A549 (cell line): ENCODE measurements around the gene LRCH1.

Experiments
- BHLHE40 ChIP-seq: IDR thresholded peaks from 2 replicates; pipeline ENCODE4 v1.6.1; 2012; ENCODE audit warnings: low read depth, low read length, inconsistent platforms
- CBX8 ChIP-seq: fragments of 200-600 bp; sonication (generic); IDR thresholded peaks from 2 replicates; pipeline ENCODE4 v1.6.1; 2016
- CTCF ChIP-seq: fragments of >200 bp; sonication (Bioruptor Twin); formaldehyde crosslinking; IDR thresholded peaks from 3 replicates; pipeline ENCODE4 v1.5.1; 2016
- FOXS1 ChIP-seq: fragments of 250-450 bp; sonication (Bioruptor Pico); IDR thresholded peaks from 2 replicates; pipeline ENCODE4 v1.5.0; 2020; ENCODE audit warnings: mild to moderate bottlenecking, moderate library complexity
- GATA3 ChIP-seq: IDR thresholded peaks from 2 replicates; pipeline ENCODE4 v1.6.1; 2012; ENCODE audit warnings: borderline replicate concordance
- HES2 ChIP-seq: fragments of >200 bp; sonication (Bioruptor Twin); formaldehyde crosslinking; IDR thresholded peaks from 2 replicates; pipeline ENCODE4 v1.6.1; 2016
- MAX ChIP-seq: IDR thresholded peaks from 2 replicates; pipeline ENCODE4 v1.6.1; 2012
- MAZ ChIP-seq: fragments of 150-350 bp; IDR thresholded peaks from 2 replicates; pipeline ENCODE4 v1.6.1; 2014; ENCODE audit warnings: antibody characterized with exemption, low read depth, low read length, borderline replicate concordance
- NFE2L2 ChIP-seq: fragments of 150-350 bp; conservative IDR thresholded peaks from 2 replicates; pipeline ENCODE4 v1.6.1; 2014; ENCODE audit warnings: low read length
- NR3C1 ChIP-seq: fragments of >200 bp; sonication (Bioruptor Twin); formaldehyde crosslinking; IDR thresholded peaks from 3 replicates; pipeline ENCODE4 v1.6.1; 2017
- POLR2A ChIP-seq: IDR thresholded peaks from 2 replicates; pipeline ENCODE4 v1.6.1; 2012; ENCODE audit warnings: mild to moderate bottlenecking, low read length
- REST ChIP-seq: fragments of 200-600 bp; sonication (generic); IDR thresholded peaks from 2 replicates; pipeline ENCODE4 v1.6.1; 2016; ENCODE audit warnings: antibody characterized with exemption, mild to moderate bottlenecking, moderate library complexity
- RFX5 ChIP-seq: fragments of 450-650 bp; IDR thresholded peaks from 2 replicates; pipeline ENCODE4 v1.7.1; 2014; ENCODE audit warnings: antibody characterized with exemption, mild to moderate bottlenecking, moderate library complexity

- no peak for TF ChIP-seq CTCF
- no peak for TF ChIP-seq POLR2A
- TF ChIP-seq CBX8 = no peak
- no peak for TF ChIP-seq HES2
- no peak for TF ChIP-seq FOXS1 (CRISPR knock-in tag)
- TF ChIP-seq MAZ = no peak
- TF ChIP-seq REST = no peak
- TF ChIP-seq BHLHE40 = no peak
- no peak for TF ChIP-seq NR3C1
- no peak for TF ChIP-seq NFE2L2
- no peak for TF ChIP-seq RFX5
- no peak for TF ChIP-seq MAX
- no peak for TF ChIP-seq GATA3
Observed at GRCh38 chr13:46571189-46571908, 18.4 kb downstream of the LRCH1 start.
